Measurements from ENCODE around the gene OAT.

- TF ChIP-seq EZH2phosphoT487 (IDR thresholded peaks at IDR 0.05; ENCODE audit: borderline replicate concordance, low read length) (no peak), CTCF (conservative IDR thresholded peaks at IDR 0.05; ENCODE audit: low read depth, low read length) (no peak), EZH2 (IDR thresholded peaks at IDR 0.05; ENCODE audit: low read length, unreplicated experiment) (no peak)
Measured at GRCh38 chr10:124392626-124393342, 25.9 kb downstream of the OAT start.

All from PC-3 (cell line).